Forelimb muscle (tissue), 1 donor: ENCODE results near the gene DNAH11. TPM values are rescaled to one million over a fixed set of nuclear protein-coding genes. Genes with fewer than 3 reads are reported as not detected.
"Not testable (repeated sequence)": the region's sequence is repeated elsewhere in the genome, so short reads cannot be mapped to it uniquely, and the experiment has no call there.

Experiments used
- DNase-seq: peaks from one replicate; pipeline ENCODE4 v3.0.0-alpha.2; 2013; ENCODE audit warnings: low read depth
- polyA plus RNA-seq: library from polyadenylated mRNA; unstranded; fragments of 120-200 nt; gene quantifications from one replicate; pipeline ENCODE4 v1.2.1, GENCODE V29; 2013; ENCODE audit not compliant: insufficient read length

DNAH11 gene
- polyA plus RNA-seq, 1 donor: 0.30 TPM

DNA sequence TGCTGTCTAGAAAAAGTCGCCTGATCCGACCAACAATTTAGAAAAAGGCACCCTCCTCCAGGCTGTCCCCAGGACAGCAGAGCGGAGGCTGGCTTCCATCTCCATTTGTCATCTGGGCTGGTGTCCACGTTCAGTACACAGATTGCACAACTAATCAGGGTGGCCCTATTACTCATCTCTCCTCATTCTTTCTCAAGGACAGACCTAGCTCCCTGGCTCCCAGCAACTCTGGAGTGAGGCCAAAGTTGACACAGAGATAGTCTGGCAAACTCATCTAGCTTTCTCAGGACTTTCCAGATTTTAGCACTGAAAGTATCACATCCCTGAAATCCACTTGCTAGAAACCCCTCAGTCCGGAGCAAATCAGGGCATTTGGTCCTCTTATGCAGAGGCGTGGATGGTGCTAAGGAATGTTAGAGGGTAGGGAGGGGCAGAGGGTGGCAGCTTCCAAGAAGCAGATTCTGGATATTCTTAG, 75.1 kb downstream of the DNAH11 start:
- no peak for DNase-seq

DNA sequence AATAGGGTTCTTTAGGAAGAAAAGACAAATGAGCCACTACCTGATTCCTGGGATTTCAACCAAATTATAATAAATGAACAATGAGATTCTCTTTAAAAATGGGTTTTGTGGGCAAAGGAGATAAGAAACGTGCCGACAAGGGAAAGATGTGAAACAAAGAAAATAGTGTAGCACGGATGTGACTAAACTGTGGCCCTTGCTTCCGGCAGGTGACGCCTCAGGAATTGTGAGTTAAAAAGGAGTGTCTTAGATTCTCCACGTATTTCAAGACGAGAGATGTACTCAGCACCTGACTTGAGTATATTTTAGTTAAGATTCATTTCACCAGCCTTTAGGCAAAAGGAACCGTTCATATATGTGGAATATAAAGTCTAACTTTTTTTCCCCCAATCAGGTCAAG, 75.9 kb downstream of the DNAH11 start:
- no peak for DNase-seq

DNA sequence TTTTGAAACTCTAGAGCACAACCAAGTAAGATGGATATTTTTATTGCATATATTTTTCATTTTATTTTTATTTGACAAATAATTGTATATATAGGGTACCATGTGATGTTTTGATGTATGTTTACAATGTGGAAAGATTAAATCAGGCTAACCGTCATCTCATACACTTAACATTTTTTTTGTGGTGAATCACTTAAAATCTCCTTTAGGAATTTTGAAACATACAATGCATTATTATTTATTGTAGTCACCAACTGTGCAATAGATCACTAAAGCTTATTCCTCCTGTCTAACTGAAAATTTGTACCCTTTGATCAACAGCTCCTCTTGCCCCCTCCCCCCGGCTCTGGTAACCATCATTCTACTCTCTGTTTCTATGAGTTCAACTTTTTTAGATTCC, 77.2 kb downstream of the DNAH11 start:
- no peak for DNase-seq

DNA sequence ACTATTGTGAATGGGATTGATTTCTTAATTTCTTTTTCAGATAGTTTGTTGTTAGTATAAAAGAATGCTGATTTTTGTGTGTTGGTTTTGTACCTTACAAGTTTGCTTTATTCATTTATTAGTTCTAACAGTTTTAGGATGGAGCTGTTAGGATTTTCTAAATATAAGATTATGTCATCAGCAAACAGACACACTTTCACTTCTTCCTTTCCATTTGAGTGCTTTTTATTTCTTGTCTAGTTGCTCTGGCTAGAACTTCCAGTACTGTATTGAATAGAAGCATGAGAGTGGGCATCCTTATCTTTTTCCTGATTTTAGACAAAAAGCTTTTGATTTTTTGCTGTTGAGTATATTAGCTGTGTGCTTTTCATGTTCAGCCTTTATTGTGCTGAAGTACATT, 81.5 kb downstream of the DNAH11 start:
- no peak for DNase-seq

DNA sequence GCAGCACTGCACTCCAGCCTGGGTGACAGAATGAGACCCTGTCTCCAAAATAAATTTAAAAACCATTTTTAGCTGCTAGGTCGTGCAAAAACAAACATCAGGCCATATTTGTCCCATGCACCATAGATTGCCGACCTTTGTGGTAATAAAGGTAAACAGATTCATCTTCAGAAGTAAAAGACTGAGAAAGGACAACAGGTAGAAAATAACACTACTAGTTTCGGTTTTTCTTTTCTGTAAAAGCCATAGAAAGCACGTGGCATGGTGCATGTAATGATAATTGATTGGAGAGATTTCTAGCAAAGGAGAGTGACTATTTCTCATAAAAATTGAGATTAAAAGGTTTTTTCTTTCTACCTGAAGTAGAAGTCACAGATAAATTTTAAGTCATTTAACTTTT, 93.9 kb downstream of the DNAH11 start:
- no peak for DNase-seq

DNA sequence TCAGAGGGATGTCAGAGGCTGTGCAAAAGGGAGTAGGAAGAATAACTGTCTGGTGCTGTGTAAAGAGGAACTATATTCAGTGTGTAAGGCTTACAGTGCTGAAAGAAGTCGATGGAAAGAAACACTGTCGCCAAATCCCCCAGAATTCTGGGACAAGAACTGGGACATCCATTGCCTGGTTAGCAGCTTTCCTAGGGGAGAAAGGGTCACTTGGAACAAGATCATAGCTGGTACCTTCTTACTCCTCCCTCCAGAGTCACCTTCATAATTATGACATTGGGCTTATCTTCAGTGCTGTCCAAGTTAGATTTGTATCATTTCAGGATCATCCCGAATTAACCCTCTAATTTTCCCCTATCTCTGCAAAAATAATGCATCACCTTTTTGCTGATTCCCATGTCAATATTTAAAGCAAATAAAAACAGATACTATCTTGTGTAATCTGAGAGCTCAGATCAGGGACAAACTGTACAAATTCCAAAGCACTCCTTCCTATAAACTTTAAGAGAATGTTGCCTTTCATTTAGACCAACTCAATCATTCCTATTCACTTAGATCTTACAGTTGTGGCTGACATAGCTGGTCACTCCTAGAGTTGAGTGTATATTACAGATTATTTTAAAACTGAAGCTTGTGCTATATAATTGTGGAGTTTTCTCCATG, 96.5 kb downstream of the DNAH11 start:
- DNase-seq: no peak

GRCh38 chr7:21640105-21640504, 97.3 kb downstream of the DNAH11 start:
- DNase-seq: no peak

- DNase-seq: no peak
Observed at GRCh38 chr7:21641546-21641945, 98.7 kb downstream of the DNAH11 start.

DNA sequence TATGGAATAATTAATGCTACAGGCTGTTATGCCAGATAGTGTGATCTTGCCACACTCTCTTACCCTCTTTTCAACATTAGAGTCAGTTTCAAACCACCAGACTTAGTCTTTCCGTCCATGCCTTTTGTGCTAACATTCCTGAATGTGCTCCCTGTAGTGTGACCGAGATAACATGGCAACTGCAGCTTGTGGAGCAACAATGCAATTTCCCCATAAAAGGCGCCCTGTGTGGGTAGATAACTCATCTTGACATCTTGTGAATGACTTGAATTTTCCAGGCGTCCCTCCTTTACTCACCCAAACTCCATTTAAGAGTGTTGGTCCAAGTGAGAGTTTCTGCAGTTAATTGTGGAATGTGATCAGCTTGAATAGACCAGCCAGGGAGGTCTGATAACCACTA, 99.6 kb downstream of the DNAH11 start:
- DNase-seq: no peak

GRCh38 chr7:21651697-21652096, 108.9 kb downstream of the DNAH11 start:
- no peak for DNase-seq

GRCh38 chr7:21653623-21654022, 110.8 kb downstream of the DNAH11 start:
- no peak for DNase-seq

DNA sequence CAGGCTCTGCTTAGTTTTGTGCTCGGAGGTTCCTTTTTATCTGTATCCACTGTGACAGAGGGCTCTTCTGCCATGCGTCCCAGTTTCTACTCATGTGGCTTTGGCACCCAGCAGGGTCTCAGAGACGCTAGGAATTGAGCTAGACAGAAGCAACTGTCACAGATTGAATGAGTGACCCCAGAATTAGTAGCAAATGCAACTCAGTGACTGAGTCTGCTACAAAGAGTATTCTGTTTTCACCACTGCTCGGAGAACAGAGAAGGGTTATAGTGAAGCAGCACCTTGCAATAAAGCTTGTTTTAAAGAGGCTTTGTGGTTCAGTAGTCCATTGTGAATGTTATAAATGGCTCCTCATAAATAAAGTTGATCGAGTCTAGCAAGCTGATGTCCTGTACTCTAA, 113.2 kb downstream of the DNAH11 start:
- no peak for DNase-seq

GRCh38 chr7:21656796-21657195, 114.0 kb downstream of the DNAH11 start:
- DNase-seq: no peak

GRCh38 chr7:21670496-21670895, 127.7 kb downstream of the DNAH11 start:
- DNase-seq: no peak

DNA sequence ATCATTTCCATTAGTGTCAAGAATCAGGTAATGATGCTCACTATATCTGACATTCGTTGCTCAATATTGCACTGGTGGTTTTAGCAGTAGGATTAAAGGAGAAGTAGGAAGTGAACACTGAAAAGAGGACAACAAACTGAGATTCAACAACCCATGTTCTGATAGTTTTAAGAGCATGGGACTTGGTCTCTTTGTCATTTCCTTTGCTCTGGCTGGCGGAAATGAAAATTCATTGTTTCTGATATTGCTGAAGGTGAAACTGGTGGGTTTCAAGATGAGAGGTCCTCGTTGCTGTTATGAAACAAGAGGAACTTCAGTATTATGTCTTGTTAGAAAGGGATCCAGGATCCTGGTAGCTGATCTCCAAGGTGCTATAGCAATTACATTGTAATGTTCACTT, 129.0 kb downstream of the DNAH11 start:
- DNase-seq: no peak

GRCh38 chr7:21675255-21675654, 132.4 kb downstream of the DNAH11 start:
- no peak for DNase-seq

DNA sequence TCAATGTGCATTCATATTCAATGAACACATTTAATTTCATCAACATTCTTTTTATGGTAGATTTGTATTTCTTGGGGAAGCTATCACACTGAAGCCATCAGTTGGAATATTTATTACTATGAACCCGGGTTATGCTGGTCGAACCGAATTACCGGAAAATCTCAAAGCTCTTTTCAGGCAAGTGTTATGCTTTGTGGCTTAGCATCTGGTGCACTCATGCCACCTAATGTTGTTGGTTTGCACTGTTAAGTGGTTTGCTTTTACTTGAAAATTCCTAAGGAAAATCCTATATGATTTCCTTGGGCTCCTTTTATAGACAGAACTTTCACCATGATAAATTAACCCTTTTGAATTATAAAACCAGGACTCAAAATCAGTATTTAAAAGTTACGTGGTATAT, 147.9 kb downstream of the DNAH11 start:
- DNase-seq: no peak

DNA sequence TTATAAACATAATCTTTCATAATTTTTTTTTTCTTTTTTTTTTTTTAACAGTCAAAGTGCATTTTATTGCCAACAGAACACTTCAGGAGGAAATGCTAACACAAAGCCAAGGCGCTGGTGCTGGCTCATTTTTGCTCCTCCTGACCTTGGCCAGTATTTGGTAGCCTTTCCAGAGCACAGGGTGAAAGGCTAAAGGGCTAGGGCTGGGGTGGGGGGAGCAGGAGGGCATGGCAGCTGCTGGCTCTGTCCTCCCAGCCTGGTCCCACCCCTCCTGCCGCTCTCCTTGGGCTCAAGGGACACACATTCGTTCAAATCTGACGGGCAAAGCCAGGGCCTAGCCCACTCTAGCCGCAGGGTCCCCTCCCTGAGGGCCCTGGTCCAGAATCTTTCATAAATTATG, 148.3 kb downstream of the DNAH11 start:
- DNase-seq: not testable (repeated sequence)

DNA sequence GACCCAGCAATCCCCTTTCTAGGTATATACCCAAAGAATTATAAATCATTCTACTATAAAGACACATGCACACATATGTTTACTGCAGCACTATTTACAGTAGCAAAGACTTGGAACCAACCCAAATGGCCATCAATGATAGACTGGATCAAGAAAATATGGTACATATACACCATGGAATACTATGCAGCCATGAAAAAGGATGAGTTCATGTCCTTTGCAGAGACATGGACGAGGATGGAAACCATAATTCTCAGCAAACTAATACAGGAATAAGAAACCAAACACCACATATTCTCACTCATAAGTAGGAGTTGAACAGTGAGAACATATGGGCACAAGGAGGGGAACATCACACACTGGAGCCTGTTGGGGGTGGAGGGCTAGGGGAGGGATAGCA, 157.7 kb downstream of the DNAH11 start:
- not testable (repeated sequence) for DNase-seq

- no peak for DNase-seq
Observed at GRCh38 chr7:21702303-21702702, 159.5 kb downstream of the DNAH11 start.

DNA sequence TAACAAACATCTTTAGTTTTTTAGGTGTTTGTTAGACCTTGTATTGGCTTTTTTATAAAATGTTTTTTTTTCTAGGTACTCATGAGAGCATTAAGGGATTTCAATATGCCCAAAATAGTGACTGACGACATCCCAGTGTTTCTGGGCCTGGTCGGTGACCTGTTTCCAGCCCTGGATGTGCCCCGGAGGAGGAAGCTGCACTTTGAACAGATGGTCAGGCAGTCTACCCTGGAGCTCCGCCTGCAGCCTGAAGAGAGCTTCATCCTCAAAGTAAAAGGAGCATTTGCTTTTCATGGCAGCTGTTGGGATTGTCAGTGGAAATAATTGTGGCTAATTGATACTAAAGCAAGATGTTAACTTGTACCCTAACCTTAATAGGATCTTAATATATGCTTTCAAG, 161.5 kb downstream of the DNAH11 start:
- no peak for DNase-seq

DNA sequence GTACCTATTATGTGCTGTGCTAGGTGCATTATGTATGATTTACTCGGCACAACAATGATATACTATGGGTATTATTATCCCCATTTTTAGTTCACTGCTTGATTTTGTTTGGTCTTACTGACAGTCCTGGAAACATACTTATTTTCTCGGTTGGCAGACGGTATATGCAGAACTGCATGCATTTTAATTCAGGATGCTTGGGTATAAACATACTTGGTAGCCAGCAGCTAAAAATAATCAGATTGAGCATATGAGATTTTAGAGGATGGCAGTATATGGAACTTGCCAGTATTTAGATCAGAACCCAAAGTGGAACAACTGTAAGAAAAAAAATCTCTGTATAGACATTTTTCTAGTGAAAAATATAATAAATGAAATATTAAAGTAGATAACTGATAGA, 163.3 kb downstream of the DNAH11 start:
- DNase-seq: no peak

DNA sequence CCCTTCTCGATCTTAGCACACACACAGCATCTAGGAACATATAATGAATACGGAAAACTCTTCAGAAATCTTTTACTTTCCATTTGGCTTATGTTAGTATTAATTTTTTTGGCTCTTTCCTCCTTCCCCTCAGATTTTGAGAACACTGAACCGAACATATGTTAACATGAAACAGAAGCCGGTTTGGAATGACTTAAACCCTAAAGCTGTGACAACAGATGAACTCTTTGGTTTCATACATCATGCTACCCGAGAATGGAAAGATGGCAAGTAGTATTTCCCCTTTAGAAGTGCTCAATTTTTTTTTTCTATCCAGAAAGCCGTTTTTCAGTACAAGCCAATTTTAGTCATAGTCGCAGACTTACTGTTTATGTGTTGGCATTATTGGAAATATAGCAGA, 164.7 kb downstream of the DNAH11 start:
- no peak for DNase-seq

- DNase-seq: no peak
Observed at GRCh38 chr7:21708096-21708495, 165.3 kb downstream of the DNAH11 start.
